HG02852 (cell line): ENCODE results near the gene NCAM2.

Source experiments
- ATAC-seq: cut with Tn5 transposase; IDR thresholded peaks from one replicate; pipeline ENCODE4 v1.9.1; 2021; ENCODE audit warnings: mild to moderate bottlenecking, moderate library complexity; ENCODE audit not compliant: unreplicated experiment

Gene NCAM2

GRCh38 chr21:21165063-21165645 lies 166.9 kb downstream of the NCAM2 start:
- no peak for ATAC-seq

DNA sequence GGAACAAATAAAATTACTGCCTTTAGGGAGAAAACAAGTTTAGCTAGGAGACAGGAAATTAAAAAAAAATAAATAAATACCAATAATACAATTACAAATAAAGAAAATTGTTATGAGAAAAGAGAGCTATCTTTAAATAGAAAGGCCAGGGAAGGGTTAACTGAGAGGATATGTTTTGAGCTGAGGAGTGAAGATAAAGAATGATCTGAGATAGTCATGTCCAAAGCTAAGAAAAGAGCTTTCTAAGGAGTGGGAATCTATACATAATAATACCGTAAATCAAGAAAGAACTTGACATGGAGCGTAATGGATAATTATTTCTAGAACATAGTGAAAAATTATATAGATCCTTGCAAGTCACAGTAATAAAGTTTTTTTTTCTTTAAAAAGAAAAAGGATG lies 176.5 kb downstream of the NCAM2 start:
- ATAC-seq = no peak

DNA sequence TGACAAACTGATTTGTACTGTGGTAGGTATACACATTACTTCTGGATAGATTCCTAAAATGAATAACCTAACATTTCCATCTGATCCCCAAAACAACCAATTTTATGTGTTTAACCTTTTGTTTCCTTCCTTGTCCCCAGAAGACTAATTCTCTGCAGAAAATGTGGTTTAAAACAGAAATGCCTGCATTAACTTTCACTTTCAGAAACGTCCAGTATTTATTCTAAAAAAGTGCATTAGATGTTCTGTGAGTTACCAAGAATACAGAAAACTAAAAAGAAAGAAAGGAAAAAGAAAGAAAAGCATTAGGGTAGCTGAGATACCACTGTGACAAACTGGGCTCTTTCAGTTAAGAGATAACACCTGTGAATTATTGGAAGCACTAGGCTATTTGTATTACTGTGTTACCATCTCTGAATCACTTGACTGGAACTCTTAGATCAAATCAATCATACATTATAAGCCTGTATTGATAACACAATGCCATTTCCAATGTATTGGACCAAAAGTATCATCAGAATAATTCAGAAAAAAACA lies 177.7 kb downstream of the NCAM2 start:
- ATAC-seq = no peak

DNA sequence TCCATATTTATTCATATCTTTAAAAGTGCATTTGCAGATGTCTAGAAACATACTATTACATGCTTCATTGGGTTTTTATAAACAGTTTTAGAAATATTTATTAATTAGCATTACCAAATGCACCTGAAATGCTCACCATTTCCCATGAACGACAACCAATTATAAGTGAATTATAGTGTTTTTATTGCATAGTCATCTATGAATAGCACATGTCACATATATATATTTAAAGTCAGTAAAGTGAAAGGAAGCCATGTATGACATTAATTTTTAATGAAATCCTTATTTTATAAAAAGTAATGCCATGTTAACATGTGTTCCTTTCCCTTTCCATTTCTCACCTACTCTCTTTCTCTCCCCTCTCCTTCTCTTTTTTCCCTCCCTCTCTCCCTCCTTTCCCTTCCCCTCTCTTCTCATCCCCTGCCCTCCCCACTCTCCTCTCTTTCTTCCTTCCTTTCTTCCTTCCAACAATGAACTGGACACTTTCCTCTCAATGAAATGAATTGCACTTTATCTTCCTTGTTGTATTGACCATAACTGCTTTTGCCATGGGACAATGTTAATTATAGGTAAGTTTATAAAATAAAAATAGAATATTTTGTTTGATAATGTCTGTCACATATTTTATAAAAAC lies 179.3 kb downstream of the NCAM2 start:
- no peak for ATAC-seq

DNA sequence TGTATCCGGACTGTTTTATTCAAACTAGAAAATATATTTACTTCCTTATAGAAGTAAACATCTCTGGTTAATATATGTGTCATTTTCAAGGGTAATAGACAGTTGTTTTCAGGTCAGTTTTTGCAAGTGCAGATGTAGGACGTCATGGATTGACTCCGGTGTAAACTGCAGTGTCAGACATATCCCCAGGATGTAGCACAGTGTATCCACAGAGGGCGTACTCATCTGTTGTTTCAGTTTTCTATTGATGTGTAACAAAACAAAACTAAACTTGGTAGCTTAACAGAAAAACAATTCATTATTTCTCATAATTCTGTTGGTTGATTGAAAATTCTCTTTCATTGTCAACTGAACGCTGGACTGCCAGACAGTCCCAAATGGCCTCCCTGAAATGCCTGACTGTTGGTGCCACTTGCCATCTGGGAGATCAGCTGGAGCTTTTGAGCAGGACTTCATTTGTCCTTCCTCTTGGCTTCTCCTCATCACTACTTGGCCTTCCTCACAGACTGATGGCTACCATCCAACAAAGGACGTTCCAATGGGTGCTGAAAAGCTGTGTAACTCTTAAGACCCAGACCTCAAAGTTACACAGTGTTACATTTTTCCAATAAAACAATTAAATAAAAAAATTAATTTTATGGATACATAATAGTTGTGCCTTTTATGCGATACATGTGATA lies 181.6 kb downstream of the NCAM2 start:
- no peak for ATAC-seq

- ATAC-seq = no peak
These were observed 184.3 kb downstream of the NCAM2 start for GRCh38 chr21:21182401-21183010.

DNA sequence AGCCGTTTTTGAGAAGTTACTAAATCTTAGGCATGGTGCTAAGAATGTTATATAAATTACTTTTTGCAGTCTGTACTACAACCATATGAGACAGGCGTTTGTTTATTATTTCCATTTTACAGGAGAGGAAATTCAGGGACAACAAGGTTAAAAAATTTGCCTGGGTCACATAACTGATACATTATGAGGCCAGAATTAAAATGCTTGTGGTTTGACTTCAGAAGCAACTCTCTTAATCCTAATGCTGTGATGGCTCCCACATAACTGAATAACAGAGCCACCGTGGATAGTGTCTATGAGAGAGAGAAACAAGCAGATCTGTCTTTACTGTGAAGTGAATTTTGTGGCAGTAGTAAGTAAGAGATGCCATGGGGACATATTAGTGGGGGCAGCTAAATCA lies 184.9 kb downstream of the NCAM2 start:
- ATAC-seq = no peak

GRCh38 chr21:21184771-21185528 lies 186.7 kb downstream of the NCAM2 start:
- no peak for ATAC-seq

DNA sequence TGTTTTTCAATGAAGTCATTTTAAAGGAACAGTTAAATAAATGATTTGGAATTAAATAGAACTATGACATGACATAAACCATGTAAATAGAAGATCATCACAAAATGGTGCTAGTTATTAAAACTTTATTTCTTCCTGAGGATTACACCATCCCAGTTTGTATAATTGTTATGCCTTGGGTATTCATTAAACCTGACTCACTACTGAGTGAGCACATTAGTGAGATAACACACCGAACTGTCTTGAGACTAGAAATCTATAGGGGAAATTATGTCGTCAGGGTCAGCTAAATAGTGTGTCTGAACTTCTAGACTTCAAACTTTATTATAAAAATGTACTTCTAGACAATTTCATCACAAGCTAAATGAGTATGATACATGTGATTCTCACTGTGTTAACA lies 189.4 kb downstream of the NCAM2 start:
- no peak for ATAC-seq

DNA sequence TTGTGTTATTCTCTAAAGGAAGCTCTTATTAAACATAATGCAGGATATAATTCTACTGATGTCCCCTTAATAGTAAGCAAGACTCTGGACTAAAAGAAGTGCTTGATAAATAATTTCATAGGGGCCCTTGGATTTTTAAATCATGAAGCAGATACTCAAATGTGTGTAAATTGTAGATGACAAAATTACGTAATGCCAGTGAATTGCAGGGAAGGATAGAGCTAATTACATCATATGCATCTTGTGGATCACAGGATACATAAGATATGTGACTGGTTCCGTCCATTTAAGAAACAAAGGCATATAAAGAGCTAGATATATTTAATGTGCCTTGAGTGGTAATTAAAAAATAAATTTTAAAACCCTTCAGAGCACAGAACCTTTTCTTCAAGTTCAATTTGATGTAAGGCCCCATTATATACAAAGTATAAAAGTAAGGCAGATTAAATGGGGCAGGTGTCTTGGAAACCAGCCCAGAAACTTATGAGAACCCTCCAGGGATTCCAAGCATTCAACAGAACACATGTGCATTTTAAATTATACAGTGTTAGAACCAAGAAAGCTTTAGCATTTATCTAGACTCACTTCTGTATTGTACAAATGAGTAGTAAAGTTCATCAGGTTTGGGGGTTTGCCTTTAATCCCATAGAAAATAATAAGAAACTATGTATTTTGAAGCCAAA lies 190.4 kb downstream of the NCAM2 start:
- ATAC-seq = no peak

DNA sequence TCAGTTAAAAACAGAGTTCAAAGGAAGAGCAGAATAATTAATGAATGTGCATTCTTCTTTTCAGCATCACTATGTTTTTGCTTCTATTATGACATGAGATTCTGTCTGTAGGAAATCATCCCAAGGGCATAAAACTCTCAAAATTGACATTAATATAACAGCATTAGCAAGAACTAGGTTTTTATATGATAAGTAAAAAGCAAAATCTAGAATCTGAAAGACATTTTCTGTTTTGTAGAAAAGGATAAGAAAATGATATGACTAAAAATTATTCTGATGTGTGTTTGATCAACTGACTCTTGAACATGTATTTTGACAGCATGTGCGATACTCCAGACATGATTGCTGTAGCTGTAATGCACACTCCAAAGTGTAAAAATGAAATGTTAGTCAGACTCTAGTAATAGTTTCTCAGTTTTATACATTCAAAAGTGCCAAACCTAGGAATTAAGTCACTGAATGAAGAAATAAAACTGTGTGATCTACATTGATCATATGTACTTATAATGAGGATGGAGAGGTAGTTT lies 197.3 kb downstream of the NCAM2 start:
- no peak for ATAC-seq

DNA sequence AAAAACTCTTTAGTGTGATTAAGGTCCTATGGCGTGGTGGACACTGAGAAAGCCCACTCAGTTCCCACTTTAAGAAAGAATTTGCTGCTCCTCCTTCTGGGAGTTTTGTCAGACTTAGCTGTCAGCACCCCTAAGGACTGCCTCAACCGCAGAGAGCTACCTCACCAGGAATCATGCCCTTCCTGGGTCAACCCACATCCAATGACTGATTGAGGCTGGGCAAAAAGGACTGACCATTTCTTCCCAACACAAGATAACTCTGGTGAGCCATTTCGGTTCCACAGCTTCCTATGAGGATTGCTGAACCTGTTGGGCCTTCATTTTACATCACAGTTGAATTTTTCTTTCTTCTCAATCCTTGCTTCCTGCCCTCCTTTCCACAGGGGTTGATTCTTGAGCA lies 197.9 kb downstream of the NCAM2 start:
- no peak for ATAC-seq

- no peak for ATAC-seq
These were observed 198.6 kb downstream of the NCAM2 start for GRCh38 chr21:21196848-21197247.

GRCh38 chr21:21199342-21200102 lies 201.3 kb downstream of the NCAM2 start:
- no peak for ATAC-seq

GRCh38 chr21:21200103-21200938 lies 202.1 kb downstream of the NCAM2 start:
- ATAC-seq = no peak

DNA sequence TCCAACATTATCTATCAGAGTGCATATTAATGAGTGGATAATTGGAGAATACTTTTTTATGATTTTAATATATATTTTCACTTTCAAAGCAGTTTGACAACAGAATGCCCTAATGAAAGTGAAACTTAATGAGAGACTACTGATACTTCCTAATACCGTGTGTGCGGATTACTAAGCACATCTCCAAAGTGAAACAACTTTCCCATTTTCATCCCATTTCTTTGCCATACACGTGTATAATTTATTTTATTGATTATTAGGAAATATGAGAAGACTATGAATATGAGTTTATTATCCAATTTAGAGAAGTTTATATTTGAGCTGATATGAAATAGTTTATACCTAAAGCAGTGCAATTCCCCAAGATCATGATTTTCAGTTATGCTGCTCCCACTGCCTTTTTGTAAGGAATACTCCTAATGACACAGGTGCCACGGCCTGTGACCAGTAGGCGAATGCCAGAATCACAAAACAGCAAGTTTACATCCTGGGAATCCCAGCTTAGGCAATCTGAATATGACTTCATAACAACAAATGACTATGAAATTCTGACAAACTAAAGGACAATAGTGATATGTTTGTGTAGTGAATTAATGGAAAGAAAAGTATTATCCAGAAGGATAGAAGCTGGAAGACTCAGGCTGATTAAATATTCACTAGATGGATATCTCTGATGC lies 202.9 kb downstream of the NCAM2 start:
- no peak for ATAC-seq

DNA sequence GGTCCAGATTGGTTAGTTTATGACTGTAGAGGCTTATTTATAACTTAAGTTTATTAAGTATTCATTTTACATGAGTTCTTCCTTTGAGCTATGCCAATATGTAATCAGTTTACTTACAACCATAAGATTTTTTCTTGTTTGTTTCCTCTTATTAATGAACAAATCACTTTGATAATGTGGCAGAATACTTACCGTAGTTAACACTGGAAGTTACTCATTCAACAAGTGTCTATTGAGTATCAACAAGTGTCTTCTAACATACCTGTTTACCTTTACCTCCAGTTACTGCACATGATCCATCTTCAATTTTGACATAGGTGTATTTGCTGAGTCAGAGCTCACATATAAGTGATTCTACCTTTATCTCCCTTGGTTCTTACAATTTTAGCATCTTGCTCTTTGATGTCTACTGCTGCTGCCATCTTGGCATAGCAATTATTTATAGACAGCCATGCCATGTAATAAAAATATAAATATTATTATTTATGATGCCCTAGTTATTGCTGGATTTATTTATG lies 205.7 kb downstream of the NCAM2 start:
- ATAC-seq = no peak
